ENCODE data around the gene EDEM3.

The EDEM3 gene

GRCh38 chr1:184791550-184791900 lies 36.9 kb upstream of the EDEM3 start:
- DNase-seq (ENCODE audit: low spot score) = no peak
- H3K4me1 ChIP-seq (ENCODE audit: control insufficient read depth in 2 of 2, insufficient read depth in 1 of 2, low read depth in 1 of 2, low read length in 2 of 2) = no peaks in the 10 kb centered on the region
- H3K36me3 ChIP-seq (replicated peaks in 1 of 2; ENCODE audit: control insufficient read depth in 2 of 2, insufficient read depth in 2 of 2, low read length in 2 of 2) = no peaks in the 10 kb centered on the region
- H3K27ac ChIP-seq (replicated peaks; ENCODE audit: low read length) = no peak overlapping the region
- no peak overlapping the region for H2AK5ac ChIP-seq (ENCODE audit: low read depth, low read length)
- no peak overlapping the region for H2AFZ ChIP-seq (ENCODE audit: low read length)
- no peak overlapping the region for H3K4me3 ChIP-seq (ENCODE audit: low read length in 2 of 2)
- no peaks in the 10 kb centered on the region for H3K79me1 ChIP-seq (ENCODE audit: low read depth, low read length)
- no peaks in the 10 kb centered on the region for H3K9me3 ChIP-seq (replicated peaks in 1 of 2; ENCODE audit: control insufficient read depth in 2 of 2, insufficient read depth in 1 of 2, low read depth in 1 of 2, low read length in 2 of 2)
- H3K18ac ChIP-seq (ENCODE audit: low read length) = no peak overlapping the region
- no peak overlapping the region for H4K8ac ChIP-seq (ENCODE audit: low read depth, low read length)
- no CpG with 5 or more reads among the region's 2 CpGs for WGBS, 2 donors (ENCODE audit: extremely low coverage in 2 of 2, insufficient read length in 2 of 2, insufficient replicate concordance in 1 of 2)
- no peak overlapping the region for H3K9ac ChIP-seq (ENCODE audit: low read depth, low read length, poor library complexity)
- no peak overlapping the region for H3K4ac ChIP-seq (ENCODE audit: low read length)
- no peaks in the 10 kb centered on the region for H3K27me3 ChIP-seq (ENCODE audit: control insufficient read depth in 3 of 3, insufficient read depth in 3 of 3, low read depth in 1 of 3, low read length in 3 of 3)
- no peak overlapping the region for H4K91ac ChIP-seq (ENCODE audit: low read depth, low read length, poor library complexity)
- H3K14ac ChIP-seq (ENCODE audit: low read length) = no peak overlapping the region
- H2BK120ac ChIP-seq (ENCODE audit: low read depth, low read length) = no peak overlapping the region
- H3K4me2 ChIP-seq (ENCODE audit: insufficient read depth, low read length, poor library complexity, severe bottlenecking) = no peak overlapping the region
- no peak overlapping the region for H3K23ac ChIP-seq (ENCODE audit: low read depth, low read length, poor library complexity)
- H2BK5ac ChIP-seq (ENCODE audit: low read length) = no peak overlapping the region
- no peak overlapping the region for H2BK12ac ChIP-seq (ENCODE audit: low read length)
- no peak overlapping the region for H2BK15ac ChIP-seq (ENCODE audit: low read length)

- Histone ChIP-seq H4K91ac (ENCODE audit: low read depth, low read length, poor library complexity) (no peak overlapping the region), H4K8ac (ENCODE audit: low read depth, low read length) (no peak overlapping the region), H3K18ac (ENCODE audit: low read length) (no peak overlapping the region), H3K27me3 (ENCODE audit: control insufficient read depth in 3 of 3, insufficient read depth in 3 of 3, low read depth in 1 of 3, low read length in 3 of 3) (no peaks in the 10 kb centered on the region), H2BK120ac (ENCODE audit: low read depth, low read length) (no peak overlapping the region), H3K9ac (ENCODE audit: low read depth, low read length, poor library complexity) (no peak overlapping the region), H3K4ac (ENCODE audit: low read length) (no peak overlapping the region), H2BK12ac (ENCODE audit: low read length) (no peak overlapping the region), H3K4me3 (ENCODE audit: low read length in 2 of 2) (no peak overlapping the region), H3K14ac (ENCODE audit: low read length) (no peak overlapping the region), H2BK15ac (ENCODE audit: low read length) (no peak overlapping the region), H3K79me1 (ENCODE audit: low read depth, low read length) (no peaks in the 10 kb centered on the region), H3K23ac (ENCODE audit: low read depth, low read length, poor library complexity) (no peak overlapping the region), H3K27ac (replicated peaks; ENCODE audit: low read length) (no peak overlapping the region), H2BK5ac (ENCODE audit: low read length) (no peak overlapping the region), H3K36me3 (replicated peaks in 1 of 2; ENCODE audit: control insufficient read depth in 2 of 2, insufficient read depth in 2 of 2, low read length in 2 of 2) (no peaks in the 10 kb centered on the region), H2AFZ (ENCODE audit: low read length) (no peak overlapping the region), H3K4me1 (ENCODE audit: control insufficient read depth in 2 of 2, insufficient read depth in 1 of 2, low read depth in 1 of 2, low read length in 2 of 2) (no peaks in the 10 kb centered on the region), H3K4me2 (ENCODE audit: insufficient read depth, low read length, poor library complexity, severe bottlenecking) (no peak overlapping the region), H2AK5ac (ENCODE audit: low read depth, low read length) (no peak overlapping the region), H3K9me3 (replicated peaks in 1 of 2; ENCODE audit: control insufficient read depth in 2 of 2, insufficient read depth in 1 of 2, low read depth in 1 of 2, low read length in 2 of 2) (no peaks in the 10 kb centered on the region)
- DNase-seq (ENCODE audit: low spot score) = no peak
- no CpG with 5 or more reads among the region's 9 CpGs for WGBS, 2 donors (ENCODE audit: extremely low coverage in 2 of 2, insufficient read length in 2 of 2, insufficient replicate concordance in 1 of 2)
Measured at GRCh38 chr1:184790642-184791549, 36.2 kb upstream of the EDEM3 start.

- Histone ChIP-seq H3K23ac (ENCODE audit: low read depth, low read length, poor library complexity) (no peak overlapping the region), H3K36me3 (replicated peaks in 1 of 2; ENCODE audit: control insufficient read depth in 2 of 2, insufficient read depth in 2 of 2, low read length in 2 of 2) (no peaks in the 10 kb centered on the region), H4K8ac (ENCODE audit: low read depth, low read length) (no peak overlapping the region), H3K27ac (replicated peaks; ENCODE audit: low read length) (no peak overlapping the region), H3K4me2 (ENCODE audit: insufficient read depth, low read length, poor library complexity, severe bottlenecking) (no peak overlapping the region), H2BK15ac (ENCODE audit: low read length) (no peak overlapping the region), H3K4me1 (ENCODE audit: control insufficient read depth in 2 of 2, insufficient read depth in 1 of 2, low read depth in 1 of 2, low read length in 2 of 2) (no peaks in the 10 kb centered on the region), H3K9ac (ENCODE audit: low read depth, low read length, poor library complexity) (no peak overlapping the region), H2BK5ac (ENCODE audit: low read length) (no peak overlapping the region), H2BK12ac (ENCODE audit: low read length) (no peak overlapping the region), H2AFZ (ENCODE audit: low read length) (no peak overlapping the region), H3K4me3 (ENCODE audit: low read length in 2 of 2) (no peak overlapping the region), H4K91ac (ENCODE audit: low read depth, low read length, poor library complexity) (no peak overlapping the region), H3K79me1 (ENCODE audit: low read depth, low read length) (no peaks in the 10 kb centered on the region), H2AK5ac (ENCODE audit: low read depth, low read length) (no peak overlapping the region), H3K18ac (ENCODE audit: low read length) (no peak overlapping the region), H3K27me3 (ENCODE audit: control insufficient read depth in 3 of 3, insufficient read depth in 3 of 3, low read depth in 1 of 3, low read length in 3 of 3) (no peaks in the 10 kb centered on the region), H2BK120ac (ENCODE audit: low read depth, low read length) (no peak overlapping the region), H3K4ac (ENCODE audit: low read length) (no peak overlapping the region), H3K9me3 (replicated peaks in 1 of 2; ENCODE audit: control insufficient read depth in 2 of 2, insufficient read depth in 1 of 2, low read depth in 1 of 2, low read length in 2 of 2) (no peaks in the 10 kb centered on the region), H3K14ac (ENCODE audit: low read length) (no peak overlapping the region)
- WGBS, 2 donors (ENCODE audit: extremely low coverage in 2 of 2, insufficient read length in 2 of 2, insufficient replicate concordance in 1 of 2) = no CpG with 5 or more reads among the region's 2 CpGs
- no peak for DNase-seq (ENCODE audit: low spot score)
Measured at GRCh38 chr1:184789884-184790283, 35.2 kb upstream of the EDEM3 start.

- Histone ChIP-seq H2BK15ac (ENCODE audit: low read length) (no peak overlapping the region), H3K23ac (ENCODE audit: low read depth, low read length, poor library complexity) (no peak overlapping the region), H3K4ac (ENCODE audit: low read length) (no peak overlapping the region), H3K9ac (ENCODE audit: low read depth, low read length, poor library complexity) (no peak overlapping the region), H4K8ac (ENCODE audit: low read depth, low read length) (no peak overlapping the region), H3K14ac (ENCODE audit: low read length) (no peak overlapping the region), H3K27me3 (ENCODE audit: control insufficient read depth in 3 of 3, insufficient read depth in 3 of 3, low read depth in 1 of 3, low read length in 3 of 3) (no peaks in the 10 kb centered on the region), H3K4me1 (ENCODE audit: control insufficient read depth in 2 of 2, insufficient read depth in 1 of 2, low read depth in 1 of 2, low read length in 2 of 2) (no peaks in the 10 kb centered on the region), H3K79me1 (ENCODE audit: low read depth, low read length) (no peaks in the 10 kb centered on the region), H2AK5ac (ENCODE audit: low read depth, low read length) (no peak overlapping the region), H2BK12ac (ENCODE audit: low read length) (no peak overlapping the region), H2BK5ac (ENCODE audit: low read length) (no peak overlapping the region), H3K4me2 (ENCODE audit: insufficient read depth, low read length, poor library complexity, severe bottlenecking) (no peak overlapping the region), H2BK120ac (ENCODE audit: low read depth, low read length) (no peak overlapping the region), H3K18ac (ENCODE audit: low read length) (no peak overlapping the region), H4K91ac (ENCODE audit: low read depth, low read length, poor library complexity) (no peak overlapping the region), H3K9me3 (replicated peaks in 1 of 2; ENCODE audit: control insufficient read depth in 2 of 2, insufficient read depth in 1 of 2, low read depth in 1 of 2, low read length in 2 of 2) (no peaks in the 10 kb centered on the region), H3K27ac (replicated peaks; ENCODE audit: low read length) (no peak overlapping the region), H3K36me3 (replicated peaks in 1 of 2; ENCODE audit: control insufficient read depth in 2 of 2, insufficient read depth in 2 of 2, low read length in 2 of 2) (no peaks in the 10 kb centered on the region), H3K4me3 (ENCODE audit: low read length in 2 of 2) (no peak overlapping the region), H2AFZ (ENCODE audit: low read length) (no peak overlapping the region)
- WGBS, 2 donors (ENCODE audit: extremely low coverage in 2 of 2, insufficient read length in 2 of 2, insufficient replicate concordance in 1 of 2) = no CpG with 5 or more reads among the region's 2 CpGs
- no peak for DNase-seq (ENCODE audit: low spot score)
Measured at GRCh38 chr1:184788970-184789369, 34.3 kb upstream of the EDEM3 start.
